Hippocampal formation (tissue), 2 donors: ENCODE measurements around the gene ORM1.
"Not testable (repeated sequence)": the region's sequence is repeated elsewhere in the genome, so short reads cannot be mapped to it uniquely, and the experiment has no call there.

Source experiments
- DNase-seq, 2 donors: peaks; one replicate each; lab custom pipeline; 2025; lab: John Stamatoyannopoulos, UW

Gene ORM1

DNA sequence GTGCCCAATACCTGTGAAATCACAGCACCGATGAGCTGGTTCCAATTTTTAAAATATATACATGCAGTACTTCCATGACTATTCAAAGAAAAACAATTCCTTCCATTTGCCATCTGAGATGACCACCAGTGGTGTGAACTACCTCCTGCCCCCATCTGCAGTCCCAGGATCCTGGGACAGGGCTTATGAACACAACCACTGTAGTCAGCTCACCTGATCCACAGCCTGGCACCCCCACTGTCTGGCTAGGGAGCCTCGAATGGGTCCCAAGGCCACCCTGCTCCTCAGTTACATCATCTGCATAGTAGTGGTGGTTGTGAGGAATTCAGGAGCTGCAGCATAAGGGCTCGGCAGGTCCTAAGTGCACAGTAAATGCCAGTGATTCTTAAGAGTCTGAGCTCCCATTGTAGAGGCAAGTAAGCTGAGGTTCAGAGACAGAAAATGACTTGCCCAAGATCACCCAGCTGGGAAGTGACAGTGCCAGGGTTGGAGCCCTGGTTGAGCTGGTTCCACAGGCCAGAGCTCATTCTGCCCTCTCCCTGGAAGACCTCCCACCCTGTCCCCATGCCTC lies 2.9 kb downstream of the ORM1 start:
- not testable (repeated sequence) for DNase-seq

DNA sequence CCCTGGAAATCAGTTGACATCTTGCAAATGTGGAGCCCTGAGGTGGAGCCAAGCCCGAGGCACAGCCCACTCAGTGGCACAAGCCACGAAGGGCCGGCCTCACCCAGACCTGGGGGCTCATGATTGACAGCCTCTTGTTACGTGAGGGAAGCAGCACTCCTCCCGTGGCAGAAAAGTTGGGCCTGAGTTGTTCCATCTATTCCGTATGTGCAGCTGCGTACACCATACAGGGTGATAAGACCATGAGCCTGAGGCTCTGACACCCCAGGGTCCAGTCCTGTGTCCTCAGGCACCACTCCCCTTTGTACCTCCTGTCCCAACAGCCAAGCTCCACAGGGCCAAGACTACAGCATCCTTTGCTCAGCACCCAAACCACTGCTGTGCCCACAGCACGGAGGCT lies 4.9 kb downstream of the ORM1 start:
- DNase-seq: no peak

DNA sequence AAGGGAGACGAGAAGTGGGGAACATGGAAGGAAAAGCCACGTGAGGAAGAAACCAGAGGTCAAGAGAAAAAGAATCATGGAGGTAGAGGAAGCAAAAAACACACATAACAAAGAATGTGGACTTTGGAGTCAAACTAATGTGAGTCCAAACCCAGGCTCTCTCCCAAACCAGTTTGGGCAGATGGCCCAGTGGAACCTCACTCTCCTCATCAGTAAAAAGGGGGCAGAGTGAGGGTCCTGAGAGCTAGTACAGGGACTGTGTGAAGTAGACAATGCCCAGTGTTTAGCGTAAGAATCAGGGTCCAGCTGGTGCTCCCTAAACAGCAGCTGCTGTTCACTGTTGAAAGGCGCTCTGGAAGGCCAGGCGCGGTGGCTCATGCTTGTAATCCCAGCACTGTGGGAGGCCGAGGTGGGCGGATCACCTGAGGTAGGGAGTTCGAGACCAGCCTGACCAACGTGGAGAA lies 5.5 kb downstream of the ORM1 start:
- DNase-seq: not testable (repeated sequence)

DNA sequence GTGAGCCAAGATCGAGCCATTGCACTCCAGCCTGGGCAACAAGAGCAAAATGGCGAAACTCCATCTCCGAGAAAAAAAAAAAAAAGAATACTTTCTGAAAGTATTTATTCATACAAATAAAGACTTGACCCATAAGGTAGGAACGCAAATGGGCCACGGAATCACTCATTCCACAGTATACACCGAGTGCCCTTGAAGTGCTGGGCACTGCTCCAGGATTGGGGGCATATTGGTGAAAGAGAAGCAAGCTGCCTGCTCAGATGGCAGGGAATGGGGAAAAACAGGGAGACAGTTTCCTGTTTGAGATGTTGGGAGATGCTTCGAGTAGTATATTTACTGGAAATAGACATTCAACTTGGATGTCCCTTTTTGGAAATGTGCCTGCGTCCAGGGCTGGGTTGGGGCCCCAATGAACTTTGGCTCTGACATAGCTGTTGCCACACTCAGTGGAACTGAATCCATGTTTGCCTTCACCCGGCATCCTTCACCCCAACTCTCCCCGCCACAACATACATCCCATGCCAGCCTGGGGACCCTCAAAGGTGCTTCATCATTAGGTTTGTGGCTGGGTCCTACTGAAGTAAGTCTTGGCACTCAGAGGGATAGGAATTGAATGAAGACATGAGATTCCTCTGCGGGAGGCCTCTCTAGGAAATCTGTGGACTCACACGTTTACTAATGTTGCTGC lies 6.2 kb downstream of the ORM1 start:
- not testable (repeated sequence) for DNase-seq

DNA sequence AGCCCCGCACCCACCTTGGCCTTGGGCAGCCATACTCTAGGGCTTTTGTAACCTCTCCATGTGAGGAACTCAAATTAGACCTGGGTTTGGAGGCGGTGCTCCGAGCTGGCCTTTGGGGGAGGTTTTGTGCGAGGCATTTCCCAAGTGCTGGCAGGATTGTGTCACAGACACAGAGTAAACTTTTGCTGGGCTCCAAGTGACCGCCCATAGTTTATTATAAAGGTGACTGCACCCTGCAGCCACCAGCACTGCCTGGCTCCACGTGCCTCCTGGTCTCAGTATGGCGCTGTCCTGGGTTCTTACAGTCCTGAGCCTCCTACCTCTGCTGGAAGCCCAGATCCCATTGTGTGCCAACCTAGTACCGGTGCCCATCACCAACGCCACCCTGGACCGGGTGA lies 6.7 kb downstream of the ORM1 start, which contains the start of gene ORM2:
Gene ORM2, plus strand, starts transcription at position 245 of the 398 bp plus-strand sequence. Its CDS starts 36 bp downstream, at position 281.
- DNase-seq: not testable (repeated sequence)

DNA sequence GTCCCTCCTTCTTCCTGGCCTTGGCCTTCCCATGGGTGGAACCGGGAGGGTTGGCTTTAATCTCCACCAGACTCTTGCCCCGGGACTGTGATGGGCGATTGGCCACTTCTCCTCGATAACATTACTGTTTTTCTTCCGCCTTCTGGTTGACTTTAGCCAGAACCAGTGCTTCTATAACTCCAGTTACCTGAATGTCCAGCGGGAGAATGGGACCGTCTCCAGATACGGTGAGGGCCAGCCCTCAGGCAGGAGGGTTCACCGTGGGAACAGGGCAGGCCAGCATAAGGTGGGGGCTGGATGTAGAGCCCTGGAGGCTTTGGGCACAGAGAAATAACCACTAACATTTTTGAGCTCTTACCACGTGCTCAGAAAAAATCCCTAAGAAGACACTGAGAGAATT lies 7.7 kb downstream of the ORM1 start:
- no peak for DNase-seq

DNA sequence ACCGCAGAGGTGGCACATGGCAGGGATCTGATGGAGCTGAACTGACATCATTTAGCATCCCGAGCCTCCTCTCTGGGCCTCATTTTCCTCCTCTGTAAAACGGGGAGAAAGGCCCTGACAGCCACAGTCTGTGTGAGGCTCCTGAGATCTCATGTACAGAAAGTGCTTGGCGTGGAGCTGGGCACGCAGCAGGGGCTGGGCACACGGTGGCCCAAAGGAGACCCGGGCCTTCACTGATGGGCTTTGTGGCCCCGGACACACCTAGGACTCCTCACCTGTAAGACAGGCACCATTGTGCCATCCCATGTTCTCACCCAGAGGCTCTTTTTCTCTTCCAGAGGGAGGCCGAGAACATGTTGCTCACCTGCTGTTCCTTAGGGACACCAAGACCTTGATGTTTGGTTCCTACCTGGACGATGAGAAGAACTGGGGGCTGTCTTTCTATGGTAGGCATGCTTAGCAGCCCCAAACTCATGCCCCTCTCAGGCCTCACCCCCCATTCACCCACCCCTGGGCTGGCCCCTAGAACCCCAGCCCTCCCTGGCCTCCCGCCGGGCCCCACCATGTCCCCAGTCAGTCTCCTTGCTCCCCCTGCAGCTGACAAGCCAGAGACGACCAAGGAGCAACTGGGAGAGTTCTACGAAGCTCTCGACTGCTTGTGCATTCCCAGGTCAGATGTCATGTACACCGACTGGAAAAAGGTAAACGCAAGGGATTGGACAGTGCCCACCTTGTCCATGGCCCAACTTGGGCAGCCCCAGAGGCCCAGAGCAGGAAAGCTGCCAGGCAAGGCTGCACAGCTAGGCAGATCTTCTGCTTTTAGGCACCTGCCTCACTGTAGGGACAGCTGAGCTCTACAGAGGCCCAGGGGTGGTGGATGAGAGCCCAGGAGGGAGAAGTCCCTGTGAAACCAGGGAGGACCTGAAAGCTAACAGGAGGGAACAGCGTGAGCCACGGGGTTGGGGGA lies 8.6 kb downstream of the ORM1 start:
- DNase-seq: not testable (repeated sequence)

DNA sequence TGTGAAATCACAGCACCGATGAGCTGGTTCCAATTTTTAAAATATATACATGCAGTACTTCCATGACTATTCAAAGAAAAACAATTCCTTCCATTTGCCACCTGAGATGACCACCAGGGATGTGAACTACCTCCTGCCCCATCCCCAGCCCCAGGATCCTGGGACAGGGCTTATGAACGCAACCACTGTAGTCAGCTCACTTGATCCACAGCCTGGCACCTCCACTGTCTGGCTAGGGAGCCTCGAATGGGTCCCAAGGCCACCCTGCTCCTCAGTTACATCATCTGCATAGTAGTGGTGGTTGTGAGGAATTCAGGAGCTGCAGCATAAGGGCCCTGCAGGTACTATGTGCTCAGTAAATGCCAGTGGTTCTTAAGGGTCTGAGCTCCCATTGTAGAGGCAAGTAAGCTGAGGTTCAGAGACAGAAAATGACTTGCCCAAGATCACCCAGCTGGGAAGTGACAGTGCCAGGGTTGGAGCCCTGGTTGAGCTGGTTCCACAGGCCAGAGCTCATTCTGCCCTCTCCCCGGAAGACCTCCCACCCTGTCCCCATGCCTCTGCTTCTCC lies 9.7 kb downstream of the ORM1 start:
- not testable (repeated sequence) for DNase-seq

DNA sequence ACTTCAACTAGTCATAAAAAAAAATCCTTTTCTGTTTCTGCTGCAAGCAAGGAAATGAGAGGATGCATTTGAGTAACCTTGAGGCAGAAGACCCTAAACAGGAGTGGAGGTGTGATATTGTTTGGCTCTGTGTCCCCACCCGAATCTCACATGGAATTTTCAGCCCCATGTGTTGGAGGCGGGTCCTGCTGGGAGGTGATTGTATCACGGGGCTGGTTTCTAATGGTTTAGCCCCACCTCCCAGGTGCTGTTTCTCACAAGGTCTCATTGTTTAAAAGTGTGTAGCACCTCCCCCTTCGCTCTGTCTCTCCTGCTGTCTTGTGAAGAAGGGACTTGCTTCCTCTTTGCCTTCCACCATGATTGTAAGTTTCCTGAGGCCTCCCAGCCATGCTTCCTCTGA lies 10.8 kb downstream of the ORM1 start:
- DNase-seq: not testable (repeated sequence)

DNA sequence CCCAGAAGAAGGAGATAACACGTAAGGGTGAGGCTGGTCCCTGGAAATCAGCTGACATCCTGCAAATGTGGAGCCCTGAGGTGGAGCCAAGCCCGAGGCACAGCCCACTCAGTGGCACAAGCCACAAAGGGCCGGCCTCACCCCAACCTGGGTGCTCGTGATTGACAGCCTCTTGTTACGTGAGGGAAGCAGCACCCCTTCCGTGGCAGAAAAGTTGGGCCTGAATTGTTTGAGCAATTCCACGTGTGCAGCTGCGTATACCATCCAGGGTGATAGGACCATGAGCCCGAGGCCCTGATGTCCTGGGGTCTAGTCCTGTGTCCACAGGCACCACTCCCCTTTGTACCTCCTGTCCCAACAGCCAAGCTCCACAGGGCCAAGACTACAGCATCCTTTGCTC lies 11.6 kb downstream of the ORM1 start:
- DNase-seq: no peak

DNA sequence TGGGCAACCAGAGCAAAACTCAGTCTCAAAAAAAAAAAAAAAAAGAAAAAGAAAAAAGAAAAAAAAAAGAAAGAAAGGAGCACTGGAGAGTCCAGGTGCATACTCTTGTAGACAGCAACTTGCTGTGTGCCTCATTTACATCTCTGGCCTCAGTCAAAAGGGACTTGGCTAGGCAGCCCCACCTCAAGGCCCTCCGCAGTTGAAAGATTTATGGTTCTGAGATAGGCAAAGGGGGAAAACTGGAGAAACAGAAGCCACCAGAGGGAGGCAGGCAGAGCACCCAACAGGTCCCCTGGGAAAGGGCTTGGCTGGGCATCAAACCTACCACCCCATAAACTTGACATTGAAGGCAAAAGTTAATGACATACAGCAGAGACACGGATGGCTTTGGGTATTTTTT lies 12.8 kb downstream of the ORM1 start:
- DNase-seq: no peak

DNA sequence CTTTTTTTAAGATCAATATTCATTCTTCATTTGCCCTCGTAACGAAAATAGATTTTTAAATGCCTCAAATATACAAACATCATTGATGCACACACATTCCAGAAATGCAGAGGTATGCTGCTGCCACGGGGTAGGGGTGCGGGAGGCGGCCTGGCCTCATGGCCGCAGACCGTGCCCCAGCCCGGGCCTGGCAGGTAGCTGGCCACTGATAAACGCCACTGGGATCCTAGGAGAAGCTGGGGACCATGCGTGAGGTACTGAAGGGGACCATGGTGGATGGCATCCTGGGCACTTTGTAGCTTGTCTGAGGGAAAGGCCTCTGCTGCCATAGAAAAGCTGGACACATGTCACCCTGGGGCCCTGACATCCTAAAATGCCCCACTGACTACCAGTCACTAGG lies 13.3 kb downstream of the ORM1 start:
- no peak for DNase-seq

DNA sequence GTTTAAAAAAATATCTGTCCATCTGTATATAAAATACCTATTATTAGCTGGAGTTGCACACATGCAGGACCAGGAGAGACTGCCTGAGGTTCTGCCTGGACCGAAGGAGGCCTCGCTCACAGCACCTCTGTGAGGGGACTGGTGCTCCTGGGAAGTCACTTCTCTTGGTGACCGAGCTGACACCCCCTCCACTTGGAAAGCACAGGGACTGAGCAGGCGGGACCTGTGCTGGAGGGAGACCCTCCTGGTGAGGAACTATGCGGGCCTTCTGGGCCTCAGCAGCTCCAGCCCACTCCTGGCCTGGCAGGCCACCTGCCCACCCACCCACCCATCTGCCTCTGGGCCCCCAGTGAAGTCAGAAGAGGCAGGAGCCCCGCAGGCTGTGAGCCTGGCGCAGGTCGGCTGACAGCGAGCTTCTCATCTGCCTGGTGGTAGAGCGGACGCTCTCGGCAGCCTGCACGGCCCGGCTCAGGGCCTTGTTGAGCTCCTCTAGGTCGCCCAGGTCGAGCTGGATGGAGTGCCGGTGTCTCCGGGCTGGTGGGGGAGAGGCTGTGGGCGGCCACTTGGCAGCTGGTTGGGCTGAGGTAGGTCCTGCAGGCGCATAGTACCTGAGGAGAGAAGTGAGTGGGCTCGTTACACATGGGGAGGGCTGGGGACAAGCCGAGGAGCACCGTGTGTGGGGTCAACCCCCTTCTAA lies 13.9 kb downstream of the ORM1 start:
- no peak for DNase-seq

DNA sequence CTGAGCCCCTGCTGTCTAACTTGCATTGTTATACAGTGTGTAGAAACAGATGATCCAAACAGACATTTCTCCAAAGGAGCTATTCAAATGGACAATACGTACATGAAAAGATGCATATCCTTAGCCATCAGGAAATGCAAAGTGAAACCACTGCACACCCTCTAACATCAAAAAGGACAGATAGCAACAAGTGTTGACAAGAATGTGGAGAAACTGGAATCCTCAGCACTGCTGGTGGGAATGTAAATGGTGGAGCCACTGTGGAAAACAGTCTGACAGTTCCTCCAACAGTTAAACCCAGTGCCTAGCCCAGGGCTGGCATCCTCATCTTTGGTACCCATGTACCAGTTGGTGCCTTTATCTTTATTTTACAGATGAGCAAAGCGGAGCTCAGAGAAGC lies 15.3 kb downstream of the ORM1 start:
- no peak for DNase-seq

DNA sequence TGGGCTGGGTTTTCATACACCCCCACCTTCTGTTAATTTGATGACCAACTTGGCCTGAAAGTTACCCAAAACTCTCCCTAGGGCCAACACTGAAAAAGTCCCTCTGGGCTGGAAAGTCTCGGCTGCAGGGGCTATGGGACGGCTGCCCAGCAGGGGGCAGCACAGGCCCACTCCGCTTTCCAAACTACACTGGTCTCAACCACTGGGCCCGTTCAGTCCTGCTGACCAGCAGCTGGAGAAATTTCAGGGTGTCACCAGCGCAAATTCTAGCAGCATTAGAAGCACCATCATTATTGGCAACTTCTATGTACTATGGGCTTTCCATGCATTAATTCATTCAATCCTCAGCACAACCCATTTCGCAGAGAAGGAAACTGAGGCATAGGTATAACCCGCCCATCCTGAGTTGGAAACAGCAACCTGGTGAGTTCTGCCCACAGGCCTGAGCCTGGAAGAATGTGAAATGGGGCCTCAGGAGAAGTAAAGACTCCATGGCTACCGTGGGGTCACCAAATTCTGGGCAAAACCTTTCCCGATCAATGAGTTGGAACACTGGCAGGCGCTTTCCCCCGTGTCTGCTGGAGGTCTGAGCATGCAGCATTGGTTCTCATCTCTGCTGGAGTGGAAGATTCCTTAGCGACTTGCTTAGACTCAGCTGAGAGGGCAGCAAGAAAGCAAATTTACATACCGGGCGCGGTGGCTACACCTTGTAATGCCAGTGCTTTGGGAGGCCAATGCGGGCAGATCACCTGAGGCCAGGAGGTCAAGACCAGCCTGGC lies 16.4 kb downstream of the ORM1 start:
- peak in 1 of 2 donors; percentile 19 for DNase-seq

DNA sequence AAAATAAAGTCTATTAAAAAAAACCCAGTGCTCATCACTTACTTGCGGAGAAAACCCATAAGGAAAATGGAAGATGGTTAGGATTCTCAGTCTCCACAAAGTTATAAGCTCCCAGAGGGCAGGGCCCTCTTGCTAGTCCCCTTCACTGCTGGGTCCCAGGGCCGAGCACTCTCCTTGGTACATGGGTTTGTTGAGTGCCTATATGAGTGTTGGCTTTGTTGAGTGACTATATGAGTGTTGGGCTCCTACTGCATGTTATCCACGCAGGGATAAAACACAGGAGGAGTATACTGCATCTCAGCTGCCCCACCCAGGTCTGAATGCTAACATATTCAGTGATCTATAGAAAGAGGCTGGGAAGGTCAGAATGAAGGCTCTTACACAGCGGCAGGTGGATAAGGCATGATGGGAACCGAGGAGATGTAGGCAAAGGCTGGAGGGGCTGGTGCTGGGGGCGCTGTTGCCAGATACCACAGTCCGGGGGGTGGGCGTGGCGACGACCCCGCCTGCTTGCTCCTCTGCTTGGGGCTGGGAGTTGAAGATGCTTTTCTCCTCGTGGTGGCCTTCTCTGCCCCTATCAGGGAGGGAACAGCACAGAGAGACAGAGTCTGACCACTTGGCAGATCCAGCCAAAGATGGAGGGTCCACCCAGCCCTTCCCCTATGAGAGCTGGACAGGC lies 18.4 kb downstream of the ORM1 start:
- no peak for DNase-seq

DNA sequence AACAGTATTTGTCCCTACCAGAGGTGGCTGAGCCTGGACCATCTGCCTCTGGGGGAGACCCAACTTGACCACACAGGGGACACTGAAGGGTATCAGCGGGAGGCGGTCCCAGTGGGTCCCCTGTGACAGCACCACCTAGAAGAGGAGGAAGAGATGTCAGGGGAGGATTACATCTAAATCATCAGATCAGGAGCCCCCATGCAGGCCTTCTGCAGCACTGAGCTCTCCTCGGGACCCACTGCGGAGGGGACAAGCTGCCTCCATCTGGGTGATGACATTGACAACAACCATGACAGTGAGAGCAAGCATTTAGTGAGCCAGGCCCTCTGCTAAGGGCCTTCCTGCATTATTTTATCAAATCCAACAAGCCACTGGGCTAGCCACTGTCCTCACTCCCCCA lies 19.1 kb downstream of the ORM1 start:
- DNase-seq: no peak

DNA sequence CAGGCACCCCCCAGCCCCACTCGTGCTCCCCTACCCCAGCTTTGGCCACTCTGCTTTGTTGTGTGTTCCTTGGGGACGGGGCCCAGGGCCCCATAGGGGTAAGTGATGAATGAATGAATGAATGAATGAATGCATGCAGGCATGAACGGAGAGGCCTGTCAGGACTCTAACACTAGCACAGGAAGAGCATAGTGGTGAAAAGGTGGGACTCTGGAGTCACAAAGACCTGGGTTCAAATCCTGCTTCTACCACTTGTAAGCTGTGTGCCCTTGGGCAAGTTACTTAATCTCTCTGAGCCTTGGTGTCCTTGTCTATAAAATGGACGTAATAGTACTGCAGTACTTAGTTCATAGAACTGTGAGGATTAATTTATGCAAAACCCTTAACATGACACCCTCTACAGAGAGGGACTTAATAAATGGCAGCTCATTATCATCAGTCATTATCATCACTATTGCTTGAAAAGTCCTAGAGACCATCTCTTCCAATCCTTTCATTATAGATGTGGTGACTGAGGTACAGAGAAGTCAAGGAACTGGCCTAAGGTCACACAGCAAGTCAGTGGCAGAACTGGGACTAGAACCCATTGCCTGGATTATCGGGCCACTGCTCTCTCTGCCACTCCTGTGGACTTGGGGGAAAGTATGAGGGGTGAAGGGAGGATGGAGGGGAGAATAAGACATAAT lies 20.0 kb downstream of the ORM1 start:
- DNase-seq: no peak

DNA sequence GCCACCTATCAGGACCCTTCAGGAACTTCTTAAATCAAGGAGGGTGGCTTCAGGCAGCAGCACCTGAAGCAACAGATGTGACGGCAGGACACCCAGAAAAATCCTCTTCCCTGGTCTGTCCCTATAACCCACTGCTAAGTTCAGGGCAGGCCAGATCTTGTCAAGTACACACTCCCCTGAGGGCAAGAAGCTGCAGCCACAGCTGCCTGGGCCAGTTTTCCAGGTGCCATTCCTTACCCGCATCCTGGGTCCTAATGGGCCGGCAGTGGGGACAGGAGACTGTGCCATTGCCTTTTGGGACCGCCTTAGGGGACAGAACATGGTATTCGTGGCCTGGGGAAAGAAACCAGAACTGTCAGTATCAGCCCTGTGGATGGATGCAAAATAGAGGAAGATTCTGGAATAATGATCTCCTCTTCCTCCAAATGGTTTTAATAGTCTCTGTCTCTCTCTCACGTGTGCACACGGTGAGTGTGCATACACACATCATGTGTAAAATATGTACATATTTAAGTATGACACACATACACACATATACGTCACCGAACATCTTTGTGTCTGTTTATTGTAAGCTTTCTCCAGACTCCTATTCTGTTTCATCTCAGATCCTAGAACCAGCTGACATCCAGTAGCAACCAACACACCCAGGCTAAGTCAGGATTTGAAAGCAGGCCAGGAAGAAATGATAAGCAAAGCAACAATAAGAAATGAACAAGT lies 20.7 kb downstream of the ORM1 start:
- DNase-seq: no peak
